Fibroblast of villous mesenchyme (primary cell): ENCODE data around the gene CNTNAP2. TPM values are rescaled to one million over a fixed set of nuclear protein-coding genes. Genes with fewer than 3 reads are reported as not detected.

Experiments used
- DNase-seq: peaks from one replicate; pipeline ENCODE4 v3.0.0-alpha.2; 2010; ENCODE audit warnings: low read depth
- H3K4me3 ChIP-seq: 2 replicates; pipeline ENCODE4 v1.5.1; 2011; ENCODE audit warnings: low read depth, mild to moderate bottlenecking, low read length
- total RNA-seq: library from RNA; depleted of rRNA; stranded (reverse); fragments of >200 nt; gene quantifications from 2 replicates; pipeline ENCODE4 v1.2.3, GENCODE V29; 2012
- TF ChIP-seq, protein P1 (sequence below): IDR thresholded peaks from 2 replicates; pipeline ENCODE4 v1.5.1; 2012; ENCODE audit warnings: low read depth, mild to moderate bottlenecking, low read length; ENCODE audit not compliant: insufficient read depth

The CNTNAP2 gene
- total RNA-seq, 1 donor: not detected

DNA sequence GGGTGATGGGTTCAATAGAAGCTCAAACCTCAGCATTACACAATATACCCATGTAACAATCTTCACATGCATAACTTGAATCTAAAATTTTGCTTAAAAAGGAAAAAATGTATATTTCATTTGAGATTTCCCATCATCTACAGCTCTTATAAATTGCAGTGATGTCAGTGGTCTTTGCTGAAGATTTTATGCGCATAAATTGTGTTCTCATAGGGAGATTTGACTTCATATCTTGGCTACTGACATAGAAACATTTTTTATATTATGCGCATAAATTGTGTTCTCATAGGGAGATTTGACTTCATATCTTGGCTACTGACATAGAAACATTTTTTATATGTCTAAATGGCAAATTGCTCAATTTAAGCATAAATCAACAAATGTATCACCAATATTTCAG lies 1348.6 kb downstream of the CNTNAP2 start:
- TF ChIP-seq, protein P1, sequence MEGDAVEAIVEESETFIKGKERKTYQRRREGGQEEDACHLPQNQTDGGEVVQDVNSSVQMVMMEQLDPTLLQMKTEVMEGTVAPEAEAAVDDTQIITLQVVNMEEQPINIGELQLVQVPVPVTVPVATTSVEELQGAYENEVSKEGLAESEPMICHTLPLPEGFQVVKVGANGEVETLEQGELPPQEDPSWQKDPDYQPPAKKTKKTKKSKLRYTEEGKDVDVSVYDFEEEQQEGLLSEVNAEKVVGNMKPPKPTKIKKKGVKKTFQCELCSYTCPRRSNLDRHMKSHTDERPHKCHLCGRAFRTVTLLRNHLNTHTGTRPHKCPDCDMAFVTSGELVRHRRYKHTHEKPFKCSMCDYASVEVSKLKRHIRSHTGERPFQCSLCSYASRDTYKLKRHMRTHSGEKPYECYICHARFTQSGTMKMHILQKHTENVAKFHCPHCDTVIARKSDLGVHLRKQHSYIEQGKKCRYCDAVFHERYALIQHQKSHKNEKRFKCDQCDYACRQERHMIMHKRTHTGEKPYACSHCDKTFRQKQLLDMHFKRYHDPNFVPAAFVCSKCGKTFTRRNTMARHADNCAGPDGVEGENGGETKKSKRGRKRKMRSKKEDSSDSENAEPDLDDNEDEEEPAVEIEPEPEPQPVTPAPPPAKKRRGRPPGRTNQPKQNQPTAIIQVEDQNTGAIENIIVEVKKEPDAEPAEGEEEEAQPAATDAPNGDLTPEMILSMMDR: no peak
- DNase-seq: no peak
- no peak overlapping the region for H3K4me3 ChIP-seq

DNA sequence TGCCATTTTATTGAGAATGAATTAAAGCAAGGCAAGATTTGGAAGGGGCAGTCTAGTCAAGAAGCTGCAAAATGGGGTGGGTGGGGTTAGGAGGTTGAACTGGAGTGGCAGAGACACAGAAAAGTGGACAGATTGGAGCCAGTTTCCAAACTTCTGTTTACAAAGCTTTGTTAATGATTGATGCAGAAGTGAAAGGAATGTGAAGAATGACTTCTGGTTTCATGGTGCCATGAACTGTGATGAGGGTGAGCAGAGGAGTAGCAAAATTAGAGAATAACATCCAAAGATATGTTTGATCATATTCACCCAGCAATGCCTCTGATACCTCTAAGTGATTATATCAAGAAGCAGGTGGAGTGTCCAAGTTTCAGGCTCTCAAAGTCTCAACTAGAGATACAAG lies 1356.0 kb downstream of the CNTNAP2 start:
- TF ChIP-seq, protein P1: no peak
- no peak for DNase-seq

DNA sequence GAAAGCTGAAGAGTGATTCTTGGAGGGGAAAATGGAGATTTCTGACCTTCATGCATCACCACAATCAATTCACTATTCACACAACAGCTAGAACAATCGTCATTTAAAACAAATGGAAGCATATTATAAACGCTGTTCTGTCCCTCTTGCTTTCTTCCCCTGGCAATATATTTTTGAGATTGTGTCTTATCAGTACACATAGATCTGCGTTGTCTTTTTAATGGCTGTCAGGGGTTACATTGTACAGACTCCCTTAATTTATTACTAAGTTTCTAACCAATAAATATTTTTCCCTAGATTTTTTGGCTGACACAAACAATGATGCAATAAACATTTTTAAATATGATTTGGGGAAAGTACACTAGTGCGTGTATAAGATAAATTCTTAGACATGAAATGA lies 1358.3 kb downstream of the CNTNAP2 start:
- TF ChIP-seq, protein P1: no peak
- no peak overlapping the region for H3K4me3 ChIP-seq
- DNase-seq: no peak

More for the DNA sequence above, 1356.0 kb downstream of the CNTNAP2 start:
- H3K4me3 ChIP-seq: no peak overlapping the region

DNA sequence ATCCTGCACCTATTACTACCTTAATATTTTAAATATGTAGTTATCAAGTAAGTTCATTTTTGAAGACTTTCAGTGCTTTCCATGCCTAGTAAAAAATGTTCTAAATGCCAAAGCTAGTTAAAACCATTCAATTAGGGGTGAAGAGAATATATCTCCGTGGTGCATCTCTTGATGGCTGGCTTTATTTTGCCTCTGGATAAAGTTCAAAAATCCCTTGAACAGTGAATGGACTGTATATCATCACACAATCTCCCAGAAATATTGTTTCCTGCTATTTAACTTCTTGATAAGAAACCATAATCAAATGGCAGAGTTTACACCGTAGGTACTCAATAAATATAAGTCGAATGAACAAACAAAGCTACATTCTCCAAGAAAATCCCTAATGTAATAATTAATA lies 1360.9 kb downstream of the CNTNAP2 start:
- DNase-seq: no peak
- no peak overlapping the region for H3K4me3 ChIP-seq
- TF ChIP-seq, protein P1: no peak

DNA sequence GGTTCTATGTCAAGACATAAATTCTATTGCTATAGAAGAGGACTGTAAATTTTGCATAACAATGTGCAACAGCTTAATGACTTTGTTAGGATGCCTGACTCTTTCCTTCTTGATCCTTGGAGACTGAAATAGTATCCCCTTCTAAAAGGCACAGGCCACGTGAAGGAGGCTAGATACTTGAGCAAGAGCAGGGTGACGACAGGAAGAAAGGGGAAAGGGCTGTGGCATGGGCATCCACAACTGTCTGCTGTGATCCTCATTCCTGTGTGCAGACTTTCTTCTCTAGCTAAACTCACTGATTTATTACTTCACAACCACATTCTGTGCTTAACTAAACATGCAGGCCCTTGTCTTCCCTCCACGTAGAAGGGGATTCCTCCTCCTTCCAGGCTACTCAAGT lies 1362.2 kb downstream of the CNTNAP2 start:
- no peak overlapping the region for H3K4me3 ChIP-seq

DNA sequence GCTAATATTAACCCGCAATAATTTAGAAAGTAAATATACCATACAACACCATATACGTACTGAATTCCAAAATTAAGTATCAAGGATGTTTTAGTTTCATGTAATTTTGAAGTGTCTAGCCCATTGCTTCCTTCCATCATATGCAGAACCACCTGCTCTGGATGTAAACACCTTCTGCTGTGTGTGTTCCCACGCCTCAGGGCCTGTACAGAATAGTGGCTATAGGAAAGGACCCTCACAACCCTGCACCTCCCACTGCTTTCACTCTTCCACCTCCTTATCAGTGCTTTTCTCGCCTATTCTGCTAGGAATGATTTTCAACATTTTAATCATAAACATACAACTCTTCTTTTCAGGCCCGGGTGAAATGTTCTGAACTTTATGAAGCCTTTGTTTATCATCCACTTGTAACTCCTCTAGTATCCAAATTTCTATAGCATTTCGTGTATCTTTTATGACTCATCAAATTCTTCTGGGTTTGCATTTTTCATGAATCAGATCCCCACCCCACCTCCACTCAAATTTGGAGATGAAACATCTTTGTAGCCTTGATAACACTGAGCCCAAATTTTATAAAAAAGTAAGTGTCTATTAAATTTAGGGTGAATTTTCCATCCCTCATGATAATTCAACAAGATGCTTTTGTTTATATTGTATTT lies 1367.2 kb downstream of the CNTNAP2 start:
- no peak for DNase-seq
- no peak overlapping the region for H3K4me3 ChIP-seq
- TF ChIP-seq, protein P1: no peak

More for the DNA sequence above, 1362.2 kb downstream of the CNTNAP2 start:
- TF ChIP-seq, protein P1: no peak
- DNase-seq: no peak

DNA sequence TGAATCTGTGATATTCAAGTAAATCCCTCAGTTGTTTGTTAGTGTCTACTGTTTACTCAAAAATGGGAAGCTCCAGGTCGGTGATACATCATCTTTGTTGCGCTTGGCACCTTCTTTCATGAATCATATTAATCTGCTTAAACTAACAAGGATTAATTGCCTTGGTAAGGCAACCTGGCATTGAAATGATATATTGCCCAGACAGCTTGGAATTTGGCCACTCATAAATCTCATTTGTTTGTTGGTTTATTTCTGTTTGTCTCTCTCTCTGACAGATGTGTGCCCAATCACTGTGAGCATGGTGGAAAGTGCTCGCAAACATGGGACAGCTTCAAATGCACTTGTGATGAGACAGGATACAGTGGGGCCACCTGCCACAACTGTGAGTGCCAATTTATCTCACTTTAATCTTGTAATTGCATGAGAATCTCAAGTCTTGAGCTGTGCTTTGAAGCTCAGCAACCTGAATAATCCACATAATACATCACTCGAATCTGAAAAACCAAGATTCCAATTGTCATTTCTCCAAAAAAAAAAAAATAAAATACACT lies 1369.1 kb downstream of the CNTNAP2 start:
- TF ChIP-seq, protein P1: no peak
- H3K4me3 ChIP-seq: no peak overlapping the region
- no peak for DNase-seq
